Duodenal mucosa (tissue), 2 donors: Measurements from ENCODE around the gene PLIN5.

ENCODE experiments used
- H3K27ac ChIP-seq: one replicate; pipeline ENCODE4 v1.7.0; 2013; ENCODE audit warnings: low read depth, low read length
- H3K27me3 ChIP-seq, 2 donors: one replicate each; pipeline ENCODE4 v1.7.0; 2013; ENCODE audit warnings: low read length in 2 of 2, control low read depth in 1 of 2; ENCODE audit not compliant: insufficient read depth in 2 of 2, control insufficient read depth in 1 of 2
- H3K36me3 ChIP-seq, 2 donors: one replicate each; pipeline ENCODE4 v1.7.0; 2013; ENCODE audit warnings: low read length in 2 of 2, control low read depth in 1 of 2; ENCODE audit not compliant: insufficient read depth in 2 of 2, control insufficient read depth in 1 of 2
- H3K4me1 ChIP-seq, 2 donors: one replicate each; pipeline ENCODE4 v1.7.0; 2013; ENCODE audit warnings: low read length in 2 of 2, control low read depth in 1 of 2; ENCODE audit not compliant: insufficient read depth in 2 of 2, control insufficient read depth in 1 of 2
- H3K4me3 ChIP-seq, 2 donors: one replicate each; pipeline ENCODE4 v1.7.0; 2013; ENCODE audit warnings: low read length in 2 of 2, low read depth in 1 of 2
- H3K9ac ChIP-seq, 2 donors: one replicate each; pipeline ENCODE4 v1.7.0; 2013; ENCODE audit warnings: low read length in 2 of 2, low read depth in 1 of 2
- H3K9me3 ChIP-seq, 2 donors: one replicate each; pipeline ENCODE4 v1.7.0; 2013; ENCODE audit warnings: low read length in 2 of 2, control low read depth in 1 of 2; ENCODE audit not compliant: control insufficient read depth in 1 of 2

The PLIN5 gene

DNA sequence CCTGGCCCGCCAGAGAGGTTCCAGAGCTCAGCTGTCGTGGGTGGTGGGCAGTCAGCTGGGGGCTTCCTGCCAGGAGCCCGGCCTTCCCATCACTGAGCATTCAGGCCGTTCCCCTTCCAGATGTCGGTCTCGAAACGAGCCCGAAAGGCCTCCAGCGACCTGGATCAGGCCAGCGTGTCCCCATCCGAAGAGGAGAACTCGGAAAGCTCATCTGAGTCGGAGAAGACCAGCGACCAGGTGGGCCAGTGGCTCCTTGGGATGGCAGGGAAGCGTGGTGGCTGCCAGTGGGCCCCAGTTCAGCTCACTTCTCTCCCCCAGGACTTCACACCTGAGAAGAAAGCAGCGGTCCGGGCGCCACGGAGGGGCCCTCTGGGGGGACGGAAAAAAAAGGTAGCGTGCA lies 43.6 kb downstream of the PLIN5 start:
- H3K27ac ChIP-seq, result no peak overlapping the region
- no peak overlapping the region for H3K4me3 ChIP-seq
- H3K9ac ChIP-seq, result no peak overlapping the region
- H3K9me3 ChIP-seq, result no peaks in the 10 kb centered on the region
- H3K4me1 ChIP-seq, result no peaks in the 10 kb centered on the region
- H3K36me3 ChIP-seq, result peaks cover 5 to 68% of the 10 kb centered on the region in 2 donors
- no peaks in the 10 kb centered on the region for H3K27me3 ChIP-seq

DNA sequence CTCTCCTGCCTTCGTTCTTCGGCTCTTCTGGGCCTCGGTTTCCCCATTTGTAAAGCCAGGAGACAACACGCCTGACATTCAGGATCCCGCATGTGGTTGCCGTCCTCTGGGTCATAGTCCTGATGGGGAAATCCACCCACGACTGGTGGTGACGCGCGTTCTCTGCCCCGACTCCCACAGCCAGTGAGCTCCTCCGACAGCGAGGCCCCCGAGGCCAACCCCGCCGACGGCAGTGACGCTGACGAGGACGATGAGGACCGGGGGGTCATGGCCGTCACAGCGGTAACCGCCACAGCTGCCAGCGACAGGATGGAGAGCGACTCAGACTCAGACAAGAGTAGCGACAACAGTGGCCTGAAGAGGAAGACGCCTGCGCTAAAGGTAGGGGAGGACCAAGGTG lies 46.5 kb downstream of the PLIN5 start:
- H3K9me3 ChIP-seq, result no peaks in the 10 kb centered on the region
- peaks cover 5 to 49% of the 10 kb centered on the region in 2 donors for H3K36me3 ChIP-seq
- H3K4me3 ChIP-seq, result no peak overlapping the region
- no peaks in the 10 kb centered on the region for H3K27me3 ChIP-seq
- no peaks in the 10 kb centered on the region for H3K4me1 ChIP-seq
- H3K9ac ChIP-seq, result no peak overlapping the region
- H3K27ac ChIP-seq, result no peak overlapping the region

DNA sequence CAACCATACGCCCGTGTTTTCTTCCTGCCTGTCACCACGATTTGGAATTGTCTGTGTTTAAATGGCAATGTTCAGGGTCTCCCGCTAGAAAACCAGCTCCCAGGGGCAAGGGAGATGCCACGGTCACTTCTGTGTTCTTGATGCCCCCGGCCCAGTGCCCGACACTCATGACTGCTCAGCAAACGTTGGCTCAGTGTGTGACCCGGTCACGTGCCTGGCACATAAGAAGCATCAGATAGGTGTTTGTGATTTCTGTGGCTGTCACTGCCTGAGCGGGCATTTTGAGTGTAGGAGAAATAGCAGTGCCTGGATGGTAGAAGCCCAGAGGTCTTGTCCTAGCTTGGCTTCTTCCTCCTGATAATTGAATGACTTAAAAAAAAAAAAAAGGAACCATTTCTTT lies 47.5 kb downstream of the PLIN5 start:
- H3K4me1 ChIP-seq, result no peaks in the 10 kb centered on the region
- no peak overlapping the region for H3K27ac ChIP-seq
- H3K9me3 ChIP-seq, result no peaks in the 10 kb centered on the region
- H3K27me3 ChIP-seq, result no peaks in the 10 kb centered on the region
- H3K4me3 ChIP-seq, result no peak overlapping the region
- peaks cover 11 to 47% of the 10 kb centered on the region in 2 donors for H3K36me3 ChIP-seq
- H3K9ac ChIP-seq, result no peak overlapping the region

DNA sequence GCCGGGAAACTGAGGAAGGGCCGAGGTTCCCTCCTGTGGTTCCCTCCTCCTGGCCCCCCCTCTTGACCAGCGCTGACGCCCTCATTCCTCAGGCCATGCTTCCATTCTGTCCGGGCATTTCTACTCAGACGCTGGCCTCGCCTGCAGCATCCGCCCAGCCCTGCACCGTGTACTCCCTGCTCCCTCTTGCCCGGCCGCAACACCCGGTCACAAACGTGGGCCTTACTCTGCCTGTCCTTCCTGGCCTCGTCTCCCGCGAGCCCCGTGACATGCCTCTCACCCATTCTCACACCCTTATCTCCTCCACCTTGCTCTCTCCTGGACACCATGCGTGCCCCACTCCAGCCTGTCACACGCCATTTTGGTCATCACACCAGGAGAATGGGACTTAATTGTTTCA lies 51.6 kb downstream of the PLIN5 start:
- Histone ChIP-seq H3K9ac (no peak overlapping the region), H3K4me1 (no peaks in the 10 kb centered on the region), H3K27me3 (no peaks in the 10 kb centered on the region), H3K4me3 (no peak overlapping the region), H3K9me3 (no peaks in the 10 kb centered on the region), H3K36me3 (peaks cover 10 to 17% of the 10 kb centered on the region in 2 donors), H3K27ac (no peak overlapping the region)

GRCh38 chr19:4482721-4483364 lies 52.2 kb downstream of the PLIN5 start:
- Histone ChIP-seq H3K27ac (no peak overlapping the region), H3K9me3 (no peaks in the 10 kb centered on the region), H3K9ac (no peak overlapping the region), H3K27me3 (no peaks in the 10 kb centered on the region), H3K4me1 (no peaks in the 10 kb centered on the region), H3K4me3 (no peak overlapping the region), H3K36me3 (peaks cover 9 to 15% of the 10 kb centered on the region in 2 donors)

GRCh38 chr19:4477034-4477801 lies 57.8 kb downstream of the PLIN5 start:
- Histone ChIP-seq H3K27me3 (no peaks in the 10 kb centered on the region), H3K9me3 (no peaks in the 10 kb centered on the region), H3K27ac (no peak overlapping the region), H3K4me3 (no peak overlapping the region), H3K4me1 (peaks cover 10 to 15% of the 10 kb centered on the region in 2 donors), H3K36me3 (peaks cover 9 to 22% of the 10 kb centered on the region in 2 donors), H3K9ac (no peak overlapping the region)

GRCh38 chr19:4474514-4475022 lies 60.5 kb downstream of the PLIN5 start:
- Histone ChIP-seq H3K9ac (no peak overlapping the region), H3K9me3 (no peaks in the 10 kb centered on the region), H3K27ac (no peak overlapping the region), H3K36me3 (peaks cover 9 to 22% of the 10 kb centered on the region in 2 donors), H3K4me3 (no peak overlapping the region), H3K4me1 (peaks cover 10 to 15% of the 10 kb centered on the region in 2 donors), H3K27me3 (no peaks in the 10 kb centered on the region)

DNA sequence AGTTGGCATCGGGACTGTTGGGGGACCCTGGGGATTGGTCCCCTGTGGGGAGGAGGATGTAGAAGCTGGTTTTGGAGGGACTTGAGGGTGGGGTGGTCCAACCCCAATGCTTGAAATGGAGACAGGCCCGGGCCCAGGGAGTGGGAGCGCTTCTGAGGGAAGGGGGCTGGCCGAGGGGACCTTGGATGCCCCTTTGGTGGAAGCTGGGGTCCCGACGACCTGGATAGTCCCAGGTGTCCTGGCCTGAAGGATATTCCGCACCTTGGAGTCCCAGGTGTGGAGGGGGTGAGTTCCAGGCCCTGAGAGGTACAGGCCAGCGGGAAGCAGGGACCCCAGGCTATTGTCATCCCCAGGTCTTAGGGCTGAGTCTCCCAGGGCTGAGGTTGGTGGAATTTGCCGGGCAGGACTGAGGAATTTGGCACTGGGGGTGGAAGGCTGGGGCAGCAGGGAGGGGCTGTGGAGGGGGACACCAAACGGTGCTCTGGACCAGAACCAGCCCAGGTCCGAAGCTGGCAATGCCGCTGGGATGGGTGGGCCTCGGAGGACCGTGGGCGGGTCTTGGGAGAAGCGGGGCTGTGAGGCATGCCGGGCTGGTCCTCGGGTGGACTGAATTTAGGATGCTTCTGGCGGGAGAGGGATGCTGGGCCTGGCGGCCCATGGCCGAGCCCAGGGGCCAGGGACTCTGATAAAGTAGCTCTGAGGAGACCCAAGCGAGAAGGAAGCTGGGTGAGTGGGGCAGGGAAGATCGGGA lies 61.1 kb downstream of the PLIN5 start:
- peaks cover 9 to 22% of the 10 kb centered on the region in 2 donors for H3K36me3 ChIP-seq
- H3K4me1 ChIP-seq, result peaks cover 10 to 15% of the 10 kb centered on the region in 2 donors
- no peaks in the 10 kb centered on the region for H3K27me3 ChIP-seq
- H3K27ac ChIP-seq, result no peak overlapping the region
- no peak overlapping the region for H3K9ac ChIP-seq
- no peak overlapping the region for H3K4me3 ChIP-seq
- no peaks in the 10 kb centered on the region for H3K9me3 ChIP-seq

GRCh38 chr19:4473011-4473762 lies 61.8 kb downstream of the PLIN5 start:
- H3K27ac ChIP-seq, result no peak overlapping the region

More at GRCh38 chr19:4473011-4473762, 61.8 kb downstream of the PLIN5 start:
- peaks cover 9 to 22% of the 10 kb centered on the region in 2 donors for H3K36me3 ChIP-seq
- H3K27me3 ChIP-seq, result no peaks in the 10 kb centered on the region
- peak overlapping the region; percentile 64 to 74 for H3K4me3 ChIP-seq
- no peaks in the 10 kb centered on the region for H3K9me3 ChIP-seq
- peaks cover 10 to 15% of the 10 kb centered on the region in 2 donors for H3K4me1 ChIP-seq
- peak overlapping the region; percentile 63 to 71 for H3K9ac ChIP-seq
